Muscle of arm (tissue), 12 donors: ENCODE results near the gene IFI6. TPM values are rescaled to one million over a fixed set of nuclear protein-coding genes. Genes with fewer than 3 reads are reported as not detected.
"Not testable (repeated sequence)": the region's sequence is repeated elsewhere in the genome, so short reads cannot be mapped to it uniquely, and the experiment has no call there.

Experiments
- DNase-seq: peaks from one replicate; pipeline ENCODE4 v3.0.0-alpha.2; 2013
- polyA plus RNA-seq, 12 donors: library from polyadenylated mRNA; unstranded; fragments of 120-200 nt; gene quantifications; one replicate each; pipeline ENCODE4 v1.2.1, GENCODE V29; 2013; ENCODE audit not compliant: insufficient read length in 12 of 12

Gene IFI6
- polyA plus RNA-seq, 12 donors: 36.9 to 1,253 (median 56.8) TPM

- DNase-seq: not testable (repeated sequence)
Observed at GRCh38 chr1:27681580-27681979, 9.6 kb upstream of the IFI6 start.

GRCh38 chr1:27680225-27680791, 8.3 kb upstream of the IFI6 start:
- not testable (repeated sequence) for DNase-seq

GRCh38 chr1:27678747-27679146, 6.8 kb upstream of the IFI6 start:
- no peak for DNase-seq

- no peak for DNase-seq
Observed at GRCh38 chr1:27676410-27676809, 4.4 kb upstream of the IFI6 start.

GRCh38 chr1:27672750-27673112, 739 bp upstream of the IFI6 start:
- DNase-seq: no peak

GRCh38 chr1:27669876-27670275, 2.1 kb downstream of the IFI6 start:
- no peak for DNase-seq

- peak; percentile 81 for DNase-seq
Observed at GRCh38 chr1:27668808-27669723, 2.9 kb downstream of the IFI6 start.

- DNase-seq: no peak
Observed at GRCh38 chr1:27668121-27668807, 3.7 kb downstream of the IFI6 start.

GRCh38 chr1:27666791-27667254, 5.2 kb downstream of the IFI6 start:
- DNase-seq: no peak

GRCh38 chr1:27666294-27666693, 5.7 kb downstream of the IFI6 start:
- no peak for DNase-seq

- DNase-seq: no peak
Observed at GRCh38 chr1:27665016-27665651, 6.9 kb downstream of the IFI6 start.

- DNase-seq: no peak
Observed at GRCh38 chr1:27664291-27664690, 7.7 kb downstream of the IFI6 start.

GRCh38 chr1:27662707-27663393, 9.1 kb downstream of the IFI6 start:
- DNase-seq: peak; percentile 92

GRCh38 chr1:27662261-27662660, 9.7 kb downstream of the IFI6 start:
- no peak for DNase-seq

GRCh38 chr1:27661412-27662075, 10.4 kb downstream of the IFI6 start:
- DNase-seq: no peak

GRCh38 chr1:27660300-27660835, 11.6 kb downstream of the IFI6 start:
- no peak for DNase-seq

- peak; percentile 89 for DNase-seq
Observed at GRCh38 chr1:27659497-27660299, 12.3 kb downstream of the IFI6 start.

GRCh38 chr1:27658951-27659496, 13.0 kb downstream of the IFI6 start:
- DNase-seq: no peak

GRCh38 chr1:27656157-27656893, 15.7 kb downstream of the IFI6 start:
- DNase-seq: no peak
